Fibroblast of villous mesenchyme (primary cell): Measurements from ENCODE around the gene NBPF1. TPM values are rescaled to one million over a fixed set of nuclear protein-coding genes. Genes with fewer than 3 reads are reported as not detected.
"Not testable (repeated sequence)": the region's sequence is repeated elsewhere in the genome, so short reads cannot be mapped to it uniquely, and the experiment has no call there.

Experiments used
- DNase-seq: peaks from one replicate; pipeline ENCODE4 v3.0.0-alpha.2; 2010; ENCODE audit warnings: low read depth
- H3K4me3 ChIP-seq: 2 replicates; pipeline ENCODE4 v1.5.1; 2011; ENCODE audit warnings: low read depth, mild to moderate bottlenecking, low read length
- CTCF ChIP-seq: IDR thresholded peaks from 2 replicates; pipeline ENCODE4 v1.5.1; 2012; ENCODE audit warnings: low read depth, mild to moderate bottlenecking, low read length; ENCODE audit not compliant: insufficient read depth
- total RNA-seq: library from RNA; depleted of rRNA; stranded (reverse); fragments of >200 nt; gene quantifications from 2 replicates; pipeline ENCODE4 v1.2.3, GENCODE V29; 2012

Gene NBPF1
- total RNA-seq, 1 donor: 52.2 TPM

- TF ChIP-seq CTCF: peak; percentile 65
- H3K4me3 ChIP-seq: peak overlapping the region; percentile 88
- DNase-seq: peak; percentile 97
Observed at GRCh38 chr1:16644482-16645270, 31.3 kb upstream of the NBPF1 start.

GRCh38 chr1:16644193-16644481, 30.8 kb upstream of the NBPF1 start:
- DNase-seq: no peak
- H3K4me3 ChIP-seq: peak overlapping the region; percentile 88
- TF ChIP-seq CTCF: no peak

- DNase-seq: peak; percentile 32
- H3K4me3 ChIP-seq: peak overlapping the region; percentile 88
Observed at GRCh38 chr1:16643476-16644192, 30.3 kb upstream of the NBPF1 start.

GRCh38 chr1:16643001-16643411, 29.6 kb upstream of the NBPF1 start:
- not testable (repeated sequence) for DNase-seq, H3K4me3 ChIP-seq

- not testable (repeated sequence) for H3K4me3 ChIP-seq, DNase-seq
Observed at GRCh38 chr1:16642025-16642966, 28.9 kb upstream of the NBPF1 start.

GRCh38 chr1:16641159-16641975, 28.0 kb upstream of the NBPF1 start:
- not testable (repeated sequence) for H3K4me3 ChIP-seq, DNase-seq

GRCh38 chr1:16639091-16640031, 26.0 kb upstream of the NBPF1 start:
- H3K4me3 ChIP-seq, DNase-seq: not testable (repeated sequence)

- not testable (repeated sequence) for DNase-seq, H3K4me3 ChIP-seq
Observed at GRCh38 chr1:16637941-16638778, 24.8 kb upstream of the NBPF1 start.

- not testable (repeated sequence) for H3K4me3 ChIP-seq, DNase-seq
Observed at GRCh38 chr1:16636551-16637195, 23.3 kb upstream of the NBPF1 start.

GRCh38 chr1:16635959-16636358, 22.6 kb upstream of the NBPF1 start:
- not testable (repeated sequence) for H3K4me3 ChIP-seq, DNase-seq

GRCh38 chr1:16633540-16634282, 20.3 kb upstream of the NBPF1 start:
- DNase-seq, H3K4me3 ChIP-seq: not testable (repeated sequence)

GRCh38 chr1:16632044-16632850, 18.9 kb upstream of the NBPF1 start:
- H3K4me3 ChIP-seq, DNase-seq: not testable (repeated sequence)
